RPMI8226 (cell line): ENCODE data around the gene TBXT.
"Not testable (repeated sequence)": the region's sequence is repeated elsewhere in the genome, so short reads cannot be mapped to it uniquely, and the experiment has no call there.

Source experiments
- DNase-seq: peaks from one replicate; pipeline ENCODE4 v3.0.0-alpha.2; 2015

Gene TBXT

GRCh38 chr6:166167801-166168615, at the start of gene TBXT:
Gene TBXT, minus strand, starts transcription at chr6:166167851. Its CDS starts 260 bp downstream, at chr6:166167591.
- no peak for DNase-seq

- no peak for DNase-seq
These were observed 39.6 kb upstream of the TBXT start for GRCh38 chr6:166207284-166207561.

GRCh38 chr6:166206510-166207283, 39.0 kb upstream of the TBXT start:
- peak; percentile 23 for DNase-seq

- no peak for DNase-seq
These were observed 38.4 kb upstream of the TBXT start for GRCh38 chr6:166206066-166206465.

GRCh38 chr6:166204852-166205650, 37.4 kb upstream of the TBXT start:
- DNase-seq, result no peak

GRCh38 chr6:166203641-166204222, 36.1 kb upstream of the TBXT start:
- DNase-seq, result no peak

GRCh38 chr6:166203003-166203640, 35.5 kb upstream of the TBXT start:
- no peak for DNase-seq

- DNase-seq, result peak; percentile 59
These were observed 34.7 kb upstream of the TBXT start for GRCh38 chr6:166202321-166202733.

- DNase-seq, result no peak
These were observed 34.2 kb upstream of the TBXT start for GRCh38 chr6:166201878-166202277.

- no peak for DNase-seq
These were observed 29.7 kb upstream of the TBXT start for GRCh38 chr6:166197361-166197760.

- no peak for DNase-seq
These were observed 28.2 kb upstream of the TBXT start for GRCh38 chr6:166195860-166196238.

- no peak for DNase-seq
These were observed 27.5 kb upstream of the TBXT start for GRCh38 chr6:166194914-166195859.

- DNase-seq, result no peak
These were observed 24.9 kb upstream of the TBXT start for GRCh38 chr6:166192557-166192956.

- no peak for DNase-seq
These were observed 24.5 kb upstream of the TBXT start for GRCh38 chr6:166192136-166192535.

GRCh38 chr6:166179704-166180103, 12.1 kb upstream of the TBXT start:
- peak; percentile 68 for DNase-seq

- no peak for DNase-seq
These were observed 8.5 kb upstream of the TBXT start for GRCh38 chr6:166176106-166176505.

GRCh38 chr6:166175093-166175492, 7.4 kb upstream of the TBXT start:
- not testable (repeated sequence) for DNase-seq

GRCh38 chr6:166174031-166174430, 6.4 kb upstream of the TBXT start:
- DNase-seq, result no peak

GRCh38 chr6:166173281-166173951, 5.8 kb upstream of the TBXT start:
- DNase-seq, result peak; percentile 59

GRCh38 chr6:166172546-166172945, 4.9 kb upstream of the TBXT start:
- DNase-seq, result no peak
